Neuronal stem cell (in vitro differentiated cells): Measurements from ENCODE around the gene CACNA2D4.
"Not testable (repeated sequence)": the region's sequence is repeated elsewhere in the genome, so short reads cannot be mapped to it uniquely, and the experiment has no call there.

Source experiments
- DNase-seq: peaks from one replicate; pipeline ENCODE4 v3.0.0-alpha.2; 2013; ENCODE audit warnings: low spot score
- H2AFZ ChIP-seq: one replicate; pipeline ENCODE4 v1.6.1; 2013; ENCODE audit warnings: mild to moderate bottlenecking, low read length, inconsistent platforms
- H2AK5ac ChIP-seq: 2 replicates; pipeline ENCODE4 v1.6.1; 2013; ENCODE audit warnings: low read depth, mild to moderate bottlenecking, inconsistent platforms, low read length, moderate library complexity, mixed read lengths
- H2BK120ac ChIP-seq: 2 replicates; pipeline ENCODE4 v1.6.1; 2013; ENCODE audit warnings: low read depth, mild to moderate bottlenecking, inconsistent platforms, low read length, moderate library complexity, mixed read lengths
- H2BK12ac ChIP-seq: one replicate; pipeline ENCODE4 v1.6.1; 2013; ENCODE audit warnings: low read length, inconsistent platforms
- H2BK15ac ChIP-seq: 2 replicates; pipeline ENCODE4 v1.6.1; 2013; ENCODE audit warnings: mild to moderate bottlenecking, low read length, inconsistent platforms, mixed read lengths
- H2BK5ac ChIP-seq: one replicate; pipeline ENCODE4 v1.6.1; 2013; ENCODE audit warnings: inconsistent platforms, mild to moderate bottlenecking, low read length, moderate library complexity
- H3K14ac ChIP-seq: one replicate; pipeline ENCODE4 v1.6.1; 2013; ENCODE audit warnings: low read length, inconsistent platforms
- H3K18ac ChIP-seq: 2 replicates; pipeline ENCODE4 v1.6.1; 2013; ENCODE audit warnings: low read length, inconsistent platforms
- H3K23ac ChIP-seq: 2 replicates; pipeline ENCODE4 v1.6.1; 2013; ENCODE audit warnings: low read depth, mild to moderate bottlenecking, mixed read lengths, low read length, inconsistent platforms; ENCODE audit not compliant: poor library complexity
- H3K27ac ChIP-seq: replicated peaks from 3 replicates; pipeline ENCODE4 v1.5.1; 2013; ENCODE audit warnings: low read length, inconsistent platforms
- H3K27me3 ChIP-seq, 3 experiments: 2 replicates each; pipeline ENCODE4 v1.6.1; 2013; ENCODE audit warnings: low read length in 3 of 3, mild to moderate bottlenecking in 2 of 3, inconsistent platforms in 1 of 3, low read depth in 1 of 3, mixed read lengths in 1 of 3, moderate library complexity in 1 of 3; ENCODE audit not compliant: control insufficient read depth in 3 of 3, insufficient read depth in 3 of 3
- H3K36me3 ChIP-seq, 2 donors: replicated peaks in 1 of 2; 2 replicates each; pipeline ENCODE4 v1.6.1; 2013; ENCODE audit warnings: low read length in 2 of 2; ENCODE audit not compliant: control insufficient read depth in 2 of 2, insufficient read depth in 2 of 2
- H3K4ac ChIP-seq: 2 replicates; pipeline ENCODE4 v1.6.1; 2013; ENCODE audit warnings: inconsistent platforms, mild to moderate bottlenecking, low read length, moderate library complexity
- H3K4me1 ChIP-seq, 2 donors: 1 replicate in 1 of 2; 2 replicates in 1 of 2; pipeline ENCODE4 v1.6.1; 2013; ENCODE audit warnings: low read length in 2 of 2, low read depth in 1 of 2; ENCODE audit not compliant: control insufficient read depth in 2 of 2, insufficient read depth in 1 of 2
- H3K4me2 ChIP-seq: one replicate; pipeline ENCODE4 v1.6.1; 2013; ENCODE audit warnings: mild to moderate bottlenecking, low read length, inconsistent platforms; ENCODE audit not compliant: insufficient read depth, poor library complexity, severe bottlenecking
- H3K4me3 ChIP-seq, 2 donors: 2 replicates each; pipeline ENCODE4 v1.5.1; 2013; ENCODE audit warnings: low read length in 2 of 2, mild to moderate bottlenecking in 2 of 2, inconsistent platforms in 1 of 2, moderate library complexity in 1 of 2
- H3K79me1 ChIP-seq: one replicate; pipeline ENCODE4 v1.6.1; 2013; ENCODE audit warnings: low read depth, mild to moderate bottlenecking, inconsistent platforms, low read length, moderate library complexity
- H3K9ac ChIP-seq: one replicate; pipeline ENCODE4 v1.6.1; 2013; ENCODE audit warnings: mild to moderate bottlenecking, low read depth, low read length, inconsistent platforms; ENCODE audit not compliant: poor library complexity
- H3K9me3 ChIP-seq, 2 donors: replicated peaks in 1 of 2; 2 replicates each; pipeline versions ENCODE3 to v1.6.1; 2013; ENCODE audit warnings: low read length in 2 of 2, mild to moderate bottlenecking in 2 of 2, inconsistent platforms in 1 of 2, low read depth in 1 of 2, mixed read lengths in 1 of 2, moderate library complexity in 1 of 2; ENCODE audit not compliant: control insufficient read depth in 2 of 2, insufficient read depth in 1 of 2
- H4K8ac ChIP-seq: one replicate; pipeline ENCODE4 v1.6.1; 2013; ENCODE audit warnings: low read depth, mild to moderate bottlenecking, inconsistent platforms, low read length, moderate library complexity
- H4K91ac ChIP-seq: one replicate; pipeline ENCODE4 v1.6.1; 2013; ENCODE audit warnings: low read length, low read depth, mild to moderate bottlenecking, inconsistent platforms; ENCODE audit not compliant: poor library complexity
- WGBS, 2 donors: extraction: QIAGEN DNeasy Blood & Tissue Kit; methylation state at CpG; one replicate each; pipeline ENCODE4 v1.1.7; 2013; ENCODE audit warnings: missing lambda C conversion rate in 2 of 2, mixed read lengths in 1 of 2; ENCODE audit not compliant: insufficient read length in 2 of 2, insufficient replicate concordance in 1 of 2; ENCODE audit errors: extremely low coverage in 2 of 2; 5-methylcytosine and 5-hydroxymethylcytosine counted together

CACNA2D4 gene

DNA sequence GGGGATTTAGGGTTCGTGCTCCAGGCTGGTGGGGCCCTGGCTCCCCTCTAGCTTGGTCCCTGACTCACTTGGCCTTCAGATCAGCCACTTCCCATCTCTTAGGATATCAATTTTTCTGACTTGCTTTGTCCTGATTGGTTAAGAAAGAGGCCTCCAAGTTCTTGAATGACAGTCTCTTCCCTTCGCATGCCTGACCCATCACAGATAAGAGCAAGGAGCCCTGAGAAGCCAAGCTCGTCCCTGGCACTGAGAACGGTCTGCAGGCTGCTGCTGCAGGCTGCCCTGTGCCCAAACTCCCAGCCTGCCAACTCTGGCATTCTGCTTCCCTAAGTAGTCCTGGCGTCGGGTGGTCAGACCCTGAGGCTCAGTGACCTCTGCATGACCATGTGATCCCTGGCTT lies 98.9 kb downstream of the CACNA2D4 start:
- Histone ChIP-seq H3K18ac (peak overlapping the region; percentile 7), H4K91ac (no peak overlapping the region), H2BK15ac (peak overlapping the region; percentile 52), H3K79me1 (no peaks in the 10 kb centered on the region), H2AK5ac (peak overlapping the region; percentile 32), H3K27me3 (peaks cover 0 to 68% (median 30%) of the 10 kb centered on the region in 3 experiments), H3K14ac (peak overlapping the region; percentile 87), H3K9ac (no peak overlapping the region), H3K4me1 (peaks cover 4% of the 10 kb centered on the region in 2 donors), H3K36me3 (no peaks in the 10 kb centered on the region), H3K27ac (no peak overlapping the region), H2AFZ (no peak overlapping the region), H4K8ac (no peak overlapping the region), H3K23ac (no peak overlapping the region), H3K9me3 (peaks cover 8 to 11% of the 10 kb centered on the region in 2 donors), H2BK5ac (no peak overlapping the region), H3K4me3 (no peak overlapping the region), H2BK12ac (no peak overlapping the region), H3K4ac (no peak overlapping the region), H2BK120ac (no peak overlapping the region), H3K4me2 (no peak overlapping the region)
- WGBS, 2 donors: no CpG with 5 or more reads among the region's 6 CpGs
- DNase-seq: no peak

- Histone ChIP-seq H3K4me2 (no peak overlapping the region), H2BK5ac (no peak overlapping the region), H3K18ac (peak overlapping the region; percentile 7), H3K9me3 (peaks cover 8 to 11% of the 10 kb centered on the region in 2 donors), H2BK120ac (no peak overlapping the region), H3K4ac (no peak overlapping the region), H3K79me1 (no peaks in the 10 kb centered on the region), H2AK5ac (peak overlapping the region; percentile 32), H3K14ac (peak overlapping the region; percentile 87), H3K27me3 (peaks cover 0 to 68% (median 30%) of the 10 kb centered on the region in 3 experiments), H3K27ac (no peak overlapping the region), H2AFZ (no peak overlapping the region), H4K8ac (no peak overlapping the region), H3K4me3 (no peak overlapping the region), H3K9ac (no peak overlapping the region), H3K4me1 (peaks cover 4% of the 10 kb centered on the region in 2 donors), H2BK12ac (no peak overlapping the region), H2BK15ac (peak overlapping the region; percentile 52), H4K91ac (no peak overlapping the region), H3K36me3 (no peaks in the 10 kb centered on the region), H3K23ac (no peak overlapping the region)
- no peak for DNase-seq
- no CpG with 5 or more reads among the region's 9 CpGs for WGBS, 2 donors
Observed at GRCh38 chr12:1819050-1819449, 99.4 kb downstream of the CACNA2D4 start.

GRCh38 chr12:1817928-1818327 lies 100.5 kb downstream of the CACNA2D4 start:
- H3K27me3 ChIP-seq: peaks cover 0 to 59% (median 30%) of the 10 kb centered on the region in 3 experiments

GRCh38 chr12:1816730-1817348 lies 101.6 kb downstream of the CACNA2D4 start:
- no peaks in the 10 kb centered on the region for H3K79me1 ChIP-seq
- no peak overlapping the region for H2AFZ ChIP-seq
- H3K4ac ChIP-seq: no peak overlapping the region
- peak overlapping the region in 1 of 2 donors; percentile 46 for H3K4me3 ChIP-seq
- no peak overlapping the region for H3K4me2 ChIP-seq
- H2BK5ac ChIP-seq: no peak overlapping the region
- no peak overlapping the region for H3K9ac ChIP-seq
- no CpG with 5 or more reads among the region's 9 CpGs for WGBS, 2 donors
- no peak overlapping the region for H2AK5ac ChIP-seq
- DNase-seq: no peak
- H4K91ac ChIP-seq: no peak overlapping the region
- no peak overlapping the region for H3K14ac ChIP-seq
- no peak overlapping the region for H3K23ac ChIP-seq
- no peak overlapping the region for H3K18ac ChIP-seq
- peaks cover 0 to 48% (median 25%) of the 10 kb centered on the region in 3 experiments for H3K27me3 ChIP-seq
- no peak overlapping the region for H2BK12ac ChIP-seq
- no peak overlapping the region for H2BK15ac ChIP-seq
- H4K8ac ChIP-seq: no peak overlapping the region
- no peak overlapping the region for H2BK120ac ChIP-seq
- H3K4me1 ChIP-seq: peaks cover 4 to 7% of the 10 kb centered on the region in 2 donors
- no peaks in the 10 kb centered on the region for H3K36me3 ChIP-seq
- no peak overlapping the region for H3K27ac ChIP-seq
- peaks cover 8 to 11% of the 10 kb centered on the region in 2 donors for H3K9me3 ChIP-seq

More at GRCh38 chr12:1817928-1818327, 100.5 kb downstream of the CACNA2D4 start:
- not testable (repeated sequence) for H2BK12ac ChIP-seq, H3K27ac ChIP-seq, H3K79me1 ChIP-seq, H4K91ac ChIP-seq, H2BK15ac ChIP-seq, H3K4me1 ChIP-seq, H2AK5ac ChIP-seq, H3K18ac ChIP-seq, H3K4ac ChIP-seq, H3K14ac ChIP-seq, H2BK120ac ChIP-seq, H3K36me3 ChIP-seq, H3K4me2 ChIP-seq, H4K8ac ChIP-seq, DNase-seq, H2BK5ac ChIP-seq, H2AFZ ChIP-seq, H3K4me3 ChIP-seq, H3K23ac ChIP-seq, H3K9ac ChIP-seq
- WGBS, 2 donors: no CpG with 5 or more reads among the region's 28 CpGs
- H3K9me3 ChIP-seq: peaks cover 8 to 11% of the 10 kb centered on the region in 2 donors
